HepG2 (cell line): ENCODE data around the gene ARFGAP3.

Experiments used
- ZNF24 ChIP-seq: fragments of 450-650 bp; IDR thresholded peaks from 2 replicates; pipeline ENCODE4 v1.6.1; 2017; ENCODE audit warnings: antibody characterized with exemption, mild to moderate bottlenecking
- ZSCAN21 ChIP-seq: sonication (generic); formaldehyde crosslinking; IDR thresholded peaks from 2 replicates; pipeline ENCODE4 v1.8.0; 2022; ENCODE audit warnings: mild to moderate bottlenecking, missing genetic modification reagents, moderate library complexity, borderline replicate concordance

DNA sequence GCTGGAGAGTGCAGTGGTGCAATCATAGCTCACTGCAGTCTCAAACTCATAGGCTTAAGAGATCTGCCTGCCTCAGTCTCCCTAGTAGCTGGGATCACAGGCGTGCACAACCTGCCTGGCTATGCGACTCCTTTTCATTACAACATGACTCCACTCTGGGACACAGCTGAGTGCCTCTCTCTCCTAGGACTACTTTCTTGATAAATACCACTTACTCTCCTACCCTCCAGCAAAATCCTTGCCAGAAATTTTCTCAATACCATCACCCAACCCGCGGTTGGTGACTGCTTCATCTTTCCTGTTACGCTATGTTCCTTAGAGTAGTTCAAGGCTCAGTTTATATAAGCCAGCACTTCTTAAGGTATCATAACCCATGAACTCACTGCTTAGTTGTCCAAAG, 26.9 kb downstream of the ARFGAP3 start:
- TF ChIP-seq ZSCAN21 (CRISPR knock-in tag) (no peak), ZNF24 (no peak)
